Uterus (tissue), 2 donors: ENCODE results near the gene SETBP1.

Experiments
- POLR2A ChIP-seq, 2 donors: fragments of 450-650 bp; IDR thresholded peaks; one replicate each; pipeline ENCODE4 v1.6.1; 2016; ENCODE audit warnings: antibody characterized with exemption in 2 of 2, mild to moderate bottlenecking in 1 of 2, moderate library complexity in 1 of 2
- TF ChIP-seq, protein P1 (sequence below), 4 experiments: fragments of 200-600 bp in 2 of 4; fragments of 450-650 bp in 2 of 4; sonication (generic) in 2 of 4; IDR thresholded peaks; one replicate each; pipeline ENCODE4 v1.5.1; 2016 to 2019; ENCODE audit warnings: antibody characterized with exemption in 4 of 4, mild to moderate bottlenecking in 2 of 4, moderate library complexity in 1 of 4

- TF ChIP-seq, protein P1, sequence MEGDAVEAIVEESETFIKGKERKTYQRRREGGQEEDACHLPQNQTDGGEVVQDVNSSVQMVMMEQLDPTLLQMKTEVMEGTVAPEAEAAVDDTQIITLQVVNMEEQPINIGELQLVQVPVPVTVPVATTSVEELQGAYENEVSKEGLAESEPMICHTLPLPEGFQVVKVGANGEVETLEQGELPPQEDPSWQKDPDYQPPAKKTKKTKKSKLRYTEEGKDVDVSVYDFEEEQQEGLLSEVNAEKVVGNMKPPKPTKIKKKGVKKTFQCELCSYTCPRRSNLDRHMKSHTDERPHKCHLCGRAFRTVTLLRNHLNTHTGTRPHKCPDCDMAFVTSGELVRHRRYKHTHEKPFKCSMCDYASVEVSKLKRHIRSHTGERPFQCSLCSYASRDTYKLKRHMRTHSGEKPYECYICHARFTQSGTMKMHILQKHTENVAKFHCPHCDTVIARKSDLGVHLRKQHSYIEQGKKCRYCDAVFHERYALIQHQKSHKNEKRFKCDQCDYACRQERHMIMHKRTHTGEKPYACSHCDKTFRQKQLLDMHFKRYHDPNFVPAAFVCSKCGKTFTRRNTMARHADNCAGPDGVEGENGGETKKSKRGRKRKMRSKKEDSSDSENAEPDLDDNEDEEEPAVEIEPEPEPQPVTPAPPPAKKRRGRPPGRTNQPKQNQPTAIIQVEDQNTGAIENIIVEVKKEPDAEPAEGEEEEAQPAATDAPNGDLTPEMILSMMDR (IDR thresholded peaks at IDR 0.05) = no peak
- no peak for TF ChIP-seq POLR2A (IDR thresholded peaks at IDR 0.05)
Observed at GRCh38 chr18:44961288-44961995, 280.8 kb downstream of the SETBP1 start.
